Measurements from ENCODE around the gene ALOX15B.

ALOX15B gene

DNA sequence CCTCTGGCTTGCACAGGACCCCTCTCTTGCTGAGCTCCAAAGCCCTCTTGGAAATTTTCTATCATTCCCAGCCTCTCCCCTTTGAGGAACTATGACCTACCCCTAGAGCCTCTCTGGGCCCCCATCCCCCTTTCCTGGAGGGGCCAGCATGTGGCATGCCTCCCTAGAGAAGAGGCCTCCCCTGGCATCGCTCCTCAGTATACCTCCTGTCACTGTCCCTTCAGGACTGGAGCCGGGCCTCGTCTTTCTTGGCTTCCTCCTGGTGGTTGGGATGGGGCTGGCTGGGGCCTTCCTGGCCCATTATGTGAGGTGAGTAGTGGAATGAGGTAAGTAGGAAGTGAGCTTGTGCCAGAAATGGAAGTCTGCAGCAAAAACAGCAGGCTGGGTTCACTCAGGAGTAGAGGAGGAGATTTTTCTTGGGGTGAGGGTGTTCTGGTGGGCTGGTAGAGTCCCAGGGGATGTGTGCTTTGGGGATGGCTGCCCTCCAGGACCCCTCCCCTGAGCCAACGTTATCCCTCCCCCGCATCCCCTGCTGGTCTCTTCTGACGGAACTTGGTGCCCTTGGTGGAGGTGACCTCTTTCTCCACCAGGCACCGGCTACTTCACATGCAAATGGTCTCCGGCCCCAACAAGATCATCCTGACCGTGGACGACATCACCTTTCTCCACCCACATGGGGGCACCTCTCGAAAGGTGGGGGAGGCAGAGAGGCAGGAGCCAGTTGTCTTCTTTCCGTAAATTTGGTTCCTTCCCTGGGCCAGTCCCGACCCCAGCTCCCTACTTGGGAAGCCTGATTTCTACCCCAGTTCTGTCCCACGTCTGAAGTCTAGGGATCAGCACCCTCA, 31.8 kb upstream of the ALOX15B start:
- TF ChIP-seq, protein P1, sequence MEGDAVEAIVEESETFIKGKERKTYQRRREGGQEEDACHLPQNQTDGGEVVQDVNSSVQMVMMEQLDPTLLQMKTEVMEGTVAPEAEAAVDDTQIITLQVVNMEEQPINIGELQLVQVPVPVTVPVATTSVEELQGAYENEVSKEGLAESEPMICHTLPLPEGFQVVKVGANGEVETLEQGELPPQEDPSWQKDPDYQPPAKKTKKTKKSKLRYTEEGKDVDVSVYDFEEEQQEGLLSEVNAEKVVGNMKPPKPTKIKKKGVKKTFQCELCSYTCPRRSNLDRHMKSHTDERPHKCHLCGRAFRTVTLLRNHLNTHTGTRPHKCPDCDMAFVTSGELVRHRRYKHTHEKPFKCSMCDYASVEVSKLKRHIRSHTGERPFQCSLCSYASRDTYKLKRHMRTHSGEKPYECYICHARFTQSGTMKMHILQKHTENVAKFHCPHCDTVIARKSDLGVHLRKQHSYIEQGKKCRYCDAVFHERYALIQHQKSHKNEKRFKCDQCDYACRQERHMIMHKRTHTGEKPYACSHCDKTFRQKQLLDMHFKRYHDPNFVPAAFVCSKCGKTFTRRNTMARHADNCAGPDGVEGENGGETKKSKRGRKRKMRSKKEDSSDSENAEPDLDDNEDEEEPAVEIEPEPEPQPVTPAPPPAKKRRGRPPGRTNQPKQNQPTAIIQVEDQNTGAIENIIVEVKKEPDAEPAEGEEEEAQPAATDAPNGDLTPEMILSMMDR (IDR thresholded peaks at IDR 0.05), result no peak

DNA sequence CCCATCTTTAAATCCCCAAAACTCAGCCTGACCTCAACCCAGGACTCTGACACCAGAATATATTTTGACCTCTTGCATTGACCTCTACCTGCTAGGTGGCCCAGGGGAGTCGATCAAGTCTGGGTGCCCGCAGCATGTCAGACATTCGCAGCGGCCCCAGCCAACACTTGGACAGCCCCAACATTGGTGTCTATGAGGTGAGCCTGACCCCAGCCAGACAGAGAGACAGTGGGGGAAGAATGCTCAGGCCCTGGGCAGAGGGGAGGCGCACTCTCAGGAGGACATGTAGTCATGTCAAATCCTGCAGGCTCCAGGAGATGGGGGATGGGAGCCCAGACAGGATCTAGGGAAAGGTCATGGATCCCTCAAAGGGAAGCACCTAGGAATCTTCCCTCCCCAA, 31.0 kb upstream of the ALOX15B start:
- TF ChIP-seq, protein P1 (IDR thresholded peaks at IDR 0.05), result no peak

DNA sequence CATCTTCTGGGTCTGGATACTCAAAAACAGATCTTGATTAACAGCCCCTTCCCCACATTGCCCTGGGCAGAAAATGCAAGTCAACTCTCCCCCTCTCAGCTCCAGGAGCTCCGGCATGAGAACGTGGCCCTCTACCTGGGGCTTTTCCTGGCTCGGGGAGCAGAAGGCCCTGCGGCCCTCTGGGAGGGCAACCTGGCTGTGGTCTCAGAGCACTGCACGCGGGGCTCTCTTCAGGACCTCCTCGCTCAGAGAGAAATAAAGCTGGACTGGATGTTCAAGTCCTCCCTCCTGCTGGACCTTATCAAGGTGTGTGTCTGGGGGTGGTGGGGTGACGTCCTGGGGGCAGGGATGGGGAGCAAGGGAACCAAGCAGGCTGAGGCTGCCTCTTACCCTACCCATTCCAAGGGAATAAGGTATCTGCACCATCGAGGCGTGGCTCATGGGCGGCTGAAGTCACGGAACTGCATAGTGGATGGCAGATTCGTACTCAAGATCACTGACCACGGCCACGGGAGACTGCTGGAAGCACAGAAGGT, 26.7 kb upstream of the ALOX15B start:
- TF ChIP-seq, protein P1 (IDR thresholded peaks at IDR 0.05), result no peak

DNA sequence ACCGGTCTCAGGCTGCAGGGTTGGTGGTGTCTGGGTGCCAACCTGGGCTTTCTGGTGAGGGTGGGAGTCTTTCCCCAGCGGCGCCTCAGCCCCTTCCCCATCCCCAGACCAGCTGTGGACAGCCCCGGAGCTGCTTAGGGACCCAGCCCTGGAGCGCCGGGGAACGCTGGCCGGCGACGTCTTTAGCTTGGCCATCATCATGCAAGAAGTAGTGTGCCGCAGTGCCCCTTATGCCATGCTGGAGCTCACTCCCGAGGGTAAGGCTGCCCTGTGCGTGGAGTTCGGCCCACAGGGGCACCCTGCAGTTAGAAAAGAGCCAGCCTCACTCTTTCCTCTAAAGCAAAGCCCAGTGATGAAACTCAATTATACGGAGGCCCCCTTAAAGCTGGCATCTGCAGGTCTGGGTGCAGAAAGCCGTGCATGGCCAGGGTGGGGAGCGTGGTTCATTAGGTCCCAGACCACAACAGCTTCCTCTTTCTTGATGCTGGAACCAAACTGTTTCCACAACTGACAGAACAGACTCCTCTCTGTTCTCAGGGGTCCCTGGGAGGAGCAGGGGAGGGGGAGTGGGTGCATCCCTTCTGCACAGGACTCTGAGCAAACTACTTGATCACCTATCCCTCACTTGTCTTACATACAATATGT, 25.7 kb upstream of the ALOX15B start:
- TF ChIP-seq, protein P1 (IDR thresholded peaks at IDR 0.05), result no peak

DNA sequence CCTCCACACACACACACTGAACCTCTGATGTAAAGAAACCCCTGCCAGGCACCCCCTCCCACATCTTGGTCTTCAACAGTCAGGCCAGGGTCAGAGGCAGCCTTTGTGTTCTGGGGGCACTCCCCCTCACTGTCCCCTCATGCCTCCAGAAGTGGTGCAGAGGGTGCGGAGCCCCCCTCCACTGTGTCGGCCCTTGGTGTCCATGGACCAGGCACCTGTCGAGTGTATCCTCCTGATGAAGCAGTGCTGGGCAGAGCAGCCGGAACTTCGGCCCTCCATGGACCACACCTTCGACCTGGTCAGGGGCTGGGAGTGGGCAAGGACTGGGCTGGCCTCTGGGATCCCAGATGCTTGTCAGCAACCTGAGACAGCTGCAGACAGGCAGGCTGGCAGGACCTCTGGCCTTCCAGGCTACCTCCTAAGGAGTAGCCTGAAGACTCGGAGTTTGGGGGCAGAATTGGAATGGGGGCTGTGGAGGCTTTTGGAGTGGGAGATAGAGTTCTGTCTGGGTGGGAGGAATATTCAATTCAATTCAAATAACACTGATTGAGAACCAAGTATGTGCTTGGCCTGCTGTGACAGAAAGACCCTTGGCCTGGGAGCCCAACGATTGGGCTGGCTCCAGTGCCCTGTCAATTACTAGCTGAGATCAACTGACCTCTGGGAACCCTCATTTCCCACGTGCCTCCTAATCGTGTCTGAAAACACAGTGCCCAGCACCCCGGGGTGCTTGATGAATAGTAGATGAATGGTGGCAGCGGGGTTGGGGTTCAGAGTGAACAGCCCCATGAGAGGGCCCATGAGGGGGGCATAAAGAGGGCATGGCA, 24.9 kb upstream of the ALOX15B start:
- TF ChIP-seq, protein P1 (IDR thresholded peaks at IDR 0.05), result no peak

DNA sequence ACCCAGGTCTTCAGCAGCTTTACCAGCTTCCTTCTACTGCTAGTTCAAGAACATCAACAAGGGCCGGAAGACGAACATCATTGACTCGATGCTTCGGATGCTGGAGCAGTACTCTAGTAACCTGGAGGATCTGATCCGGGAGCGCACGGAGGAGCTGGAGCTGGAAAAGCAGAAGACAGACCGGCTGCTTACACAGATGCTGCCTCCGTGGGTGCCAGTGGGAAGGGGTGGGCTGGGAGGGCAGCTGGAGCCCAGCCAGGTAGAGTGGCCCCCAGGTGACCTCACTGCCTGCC, 24.4 kb upstream of the ALOX15B start:
- TF ChIP-seq, protein P1 (IDR thresholded peaks at IDR 0.05), result no peak

DNA sequence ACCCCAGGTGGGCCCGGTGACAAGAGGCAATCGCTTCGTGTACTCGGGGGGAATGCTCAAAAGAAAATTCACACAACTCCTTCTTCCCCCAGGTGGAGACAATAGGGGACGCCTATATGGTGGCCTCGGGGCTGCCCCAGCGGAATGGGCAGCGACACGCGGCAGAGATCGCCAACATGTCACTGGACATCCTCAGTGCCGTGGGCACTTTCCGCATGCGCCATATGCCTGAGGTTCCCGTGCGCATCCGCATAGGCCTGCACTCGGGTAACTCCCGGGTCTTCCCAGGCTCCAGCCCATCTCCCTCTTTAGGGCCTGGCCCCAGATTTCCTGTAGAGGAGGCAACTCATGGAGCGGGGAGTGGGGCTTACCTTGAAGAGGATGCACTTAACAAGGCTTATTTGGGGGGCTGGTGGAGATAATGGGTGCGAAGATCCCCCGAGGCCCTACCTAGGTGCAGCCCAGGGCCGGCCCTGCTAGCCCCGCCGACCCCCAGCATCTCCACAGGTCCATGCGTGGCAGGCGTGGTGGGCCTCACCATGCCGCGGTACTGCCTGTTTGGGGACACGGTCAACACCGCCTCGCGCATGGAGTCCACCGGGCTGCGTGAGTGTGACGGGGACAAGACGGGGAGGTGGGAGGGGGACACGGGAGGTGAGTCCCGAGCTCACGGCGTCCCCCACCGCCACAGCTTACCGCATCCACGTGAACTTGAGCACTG, 23.5 kb upstream of the ALOX15B start:
- TF ChIP-seq, protein P1 (IDR thresholded peaks at IDR 0.05), result no peak

Data from LNCAP (cell line).